GM23248 (cell line): ENCODE data around the gene RNF186. TPM values are rescaled to one million over a fixed set of nuclear protein-coding genes. Genes with fewer than 3 reads are reported as not detected.

ENCODE experiments used
- DNase-seq: peaks from one replicate; pipeline ENCODE4 v3.0.0-alpha.2; 2015
- H2AFZ ChIP-seq: fragments of 200-600 bp; sonication (generic); 2 replicates; pipeline ENCODE4 v1.6.1; 2016; ENCODE audit warnings: antibody characterized with exemption
- H3F3A ChIP-seq: fragments of 200-600 bp; sonication (generic); 2 replicates; pipeline ENCODE4 v1.6.1; 2016; ENCODE audit warnings: mild to moderate bottlenecking, antibody characterized with exemption, mixed run types; ENCODE audit not compliant: insufficient read depth
- H3K27ac ChIP-seq: fragments of 200-600 bp; sonication (generic); 2 replicates; pipeline ENCODE4 v1.5.1; 2016; ENCODE audit warnings: mild to moderate bottlenecking
- H3K27me3 ChIP-seq: fragments of 200-600 bp; sonication (generic); replicated peaks from 2 replicates; pipeline ENCODE4 v1.6.1; 2016; ENCODE audit warnings: mild to moderate bottlenecking; ENCODE audit not compliant: insufficient read depth
- H3K36me3 ChIP-seq: fragments of 200-600 bp; sonication (generic); 2 replicates; pipeline ENCODE4 v1.6.1; 2016; ENCODE audit warnings: low read depth, mild to moderate bottlenecking
- H3K4me1 ChIP-seq: fragments of 200-600 bp; sonication (generic); 2 replicates; pipeline ENCODE4 v1.6.1; 2016; ENCODE audit warnings: mild to moderate bottlenecking; ENCODE audit not compliant: insufficient read depth
- H3K4me2 ChIP-seq: fragments of 200-600 bp; sonication (generic); one replicate; pipeline ENCODE4 v1.6.1; 2016; ENCODE audit warnings: mild to moderate bottlenecking; ENCODE audit not compliant: unreplicated experiment
- H3K4me3 ChIP-seq: fragments of 200-600 bp; sonication (generic); 2 replicates; pipeline ENCODE4 v1.5.1; 2016; ENCODE audit warnings: mild to moderate bottlenecking
- H3K79me2 ChIP-seq: fragments of 200-600 bp; sonication (generic); 2 replicates; pipeline ENCODE4 v1.6.1; 2016; ENCODE audit warnings: mild to moderate bottlenecking; ENCODE audit not compliant: insufficient read depth
- H3K9ac ChIP-seq: fragments of 200-600 bp; sonication (generic); 2 replicates; pipeline ENCODE4 v1.6.1; 2016; ENCODE audit warnings: mild to moderate bottlenecking
- H3K9me2 ChIP-seq: fragments of 200-600 bp; sonication (generic); 2 replicates; pipeline ENCODE4 v1.6.1; 2016; ENCODE audit warnings: mixed run types, mild to moderate bottlenecking, moderate library complexity; ENCODE audit not compliant: insufficient read depth
- H3K9me3 ChIP-seq: fragments of 200-600 bp; sonication (generic); one replicate; pipeline ENCODE4 v1.6.1; 2017; ENCODE audit warnings: low read depth
- H4K20me1 ChIP-seq: fragments of 200-600 bp; sonication (generic); 2 replicates; pipeline ENCODE4 v1.6.0; 2016; ENCODE audit not compliant: insufficient read depth
- EZH2 ChIP-seq: fragments of 200-600 bp; sonication (generic); IDR thresholded peaks from 2 replicates; pipeline ENCODE4 v1.6.1; 2018; ENCODE audit warnings: antibody characterized with exemption, mild to moderate bottlenecking; ENCODE audit not compliant: insufficient read depth, poor library complexity, severe bottlenecking
- EZH2phosphoT487 ChIP-seq: fragments of 200-600 bp; sonication (generic); IDR thresholded peaks from 2 replicates; pipeline ENCODE4 v1.6.1; 2018; ENCODE audit warnings: antibody characterized with exemption, moderate library complexity, mild to moderate bottlenecking, low read depth; ENCODE audit not compliant: insufficient read depth
- WGBS, 2 experiments: methylation state at CpG; one replicate each; pipeline ENCODE4 v1.1.6; 2015 to 2017; ENCODE audit warnings: low lambda C conversion rate in 2 of 2, low coverage in 1 of 2; ENCODE audit errors: missing lambda C conversion rate in 2 of 2; 5-methylcytosine and 5-hydroxymethylcytosine counted together
- in situ Hi-C: fragments of 300-500 bp; cut with MboI; formaldehyde crosslinking; loops from 2 replicates; pipeline ENCODE4 v1.15.0; 2020
- polyA plus RNA-seq: library from polyadenylated mRNA; unstranded; fragments of >200 nt; fragmentation: Nextera tagmentation; extraction: Ambion mirVana; gene quantifications from 2 replicates; pipeline ENCODE4 v1.2.1, GENCODE V29; 2016
- total RNA-seq: library from RNA; depleted of rRNA; stranded (reverse); fragments of >200 nt; shearing (Covaris generic); gene quantifications from 2 replicates; pipeline ENCODE4 v1.2.3, GENCODE V29; 2014

The RNF186 gene
- total and polyA plus RNA-seq, 2 experiments from 2014 or later, result not detected

DNA sequence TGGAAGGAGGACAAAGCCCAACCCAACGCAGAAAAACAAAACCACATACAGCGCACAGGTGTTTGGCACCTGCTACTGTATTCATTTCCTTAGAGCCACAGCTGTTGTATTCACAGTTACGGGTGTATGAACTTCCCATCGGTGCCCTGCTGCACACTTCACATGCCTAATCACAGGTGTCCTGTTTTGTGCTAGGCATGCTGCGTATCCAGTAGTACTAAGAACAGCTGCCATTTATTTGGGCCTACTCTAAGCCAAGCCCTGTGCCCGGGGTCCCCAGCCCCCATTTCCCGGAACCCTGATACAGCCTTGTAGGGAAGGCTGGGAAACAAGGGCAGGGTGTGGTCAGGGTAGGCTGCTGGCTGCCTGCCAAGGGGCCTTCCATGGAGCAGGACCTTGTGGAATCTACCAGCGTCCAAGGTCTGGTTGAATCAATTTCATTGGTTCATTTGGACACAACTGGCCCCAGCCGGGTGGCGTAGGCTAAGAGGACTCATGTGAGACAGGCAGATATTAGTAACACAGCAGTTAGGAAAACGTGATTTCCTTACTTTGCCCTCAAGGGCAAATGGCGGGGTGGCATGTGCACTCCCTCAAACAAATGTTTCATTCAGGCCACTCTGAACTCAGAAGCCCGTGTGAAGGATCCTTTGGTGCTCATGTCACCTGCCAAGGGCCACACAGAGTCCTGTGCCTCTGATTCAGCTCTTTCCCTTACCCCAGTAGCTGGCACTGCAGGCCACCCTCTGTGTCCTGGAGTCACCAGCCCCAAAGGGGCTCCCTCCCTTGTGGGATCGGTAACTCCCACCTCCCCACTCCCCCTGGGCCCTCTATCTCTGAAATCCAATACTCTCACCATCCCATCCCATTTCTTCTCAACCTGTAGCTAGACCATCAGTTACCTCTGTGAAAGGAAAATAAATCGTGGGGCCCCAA is 986 bp upstream of the RNF186 start:
- 61 to 70% methylated on average over 15 of the region's 15 CpGs for WGBS, 2 experiments

DNA sequence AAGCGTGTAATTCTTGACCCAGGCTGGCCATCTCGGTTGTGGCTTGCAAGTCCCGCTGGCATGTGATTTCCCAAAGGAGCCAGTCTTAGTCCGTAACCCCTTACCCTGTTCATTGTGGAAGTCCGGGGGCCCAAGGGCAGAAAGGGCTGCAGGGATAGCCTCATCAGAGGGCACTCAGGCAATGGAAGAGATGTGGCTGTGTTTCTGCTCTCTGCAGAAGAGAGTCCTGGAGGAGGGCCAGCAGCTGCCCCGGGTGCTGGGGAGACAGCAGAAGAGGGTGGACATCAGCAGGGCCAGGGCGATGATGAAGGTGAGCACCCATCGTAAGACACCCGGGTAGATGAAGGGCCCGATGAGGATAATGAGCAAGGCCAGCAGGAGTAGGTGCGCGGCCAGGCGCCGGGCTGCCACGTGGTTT is 830 bp downstream of the RNF186 start:
- no peak overlapping the region for H3K4me3 ChIP-seq
- H3K79me2 ChIP-seq, result no peaks in the 10 kb centered on the region
- DNase-seq, result no peak
- no peaks in the 10 kb centered on the region for H3K27me3 ChIP-seq
- H4K20me1 ChIP-seq, result no peaks in the 10 kb centered on the region
- no peak overlapping the region for H2AFZ ChIP-seq
- H3K9ac ChIP-seq, result no peak overlapping the region
- H3K9me3 ChIP-seq, result no peaks in the 10 kb centered on the region
- no peak for TF ChIP-seq EZH2
- H3K4me2 ChIP-seq, result no peak overlapping the region
- in situ Hi-C loops, result no loop called here
- no peak overlapping the region for H3K27ac ChIP-seq
- no peaks in the 10 kb centered on the region for H3K9me2 ChIP-seq
- H3K4me1 ChIP-seq, result no peaks in the 10 kb centered on the region
- WGBS, 2 experiments, result 84 to 85% methylated on average over 15 of the region's 15 CpGs
- no peaks in the 10 kb centered on the region for H3K36me3 ChIP-seq
- no peaks in the 10 kb centered on the region for H3F3A ChIP-seq

More for the DNA sequence above, 986 bp upstream of the RNF186 start:
- H3K4me2 ChIP-seq, result no peak overlapping the region
- no peaks in the 10 kb centered on the region for H3K79me2 ChIP-seq
- H3K4me3 ChIP-seq, result no peak overlapping the region
- H3K9me3 ChIP-seq, result no peaks in the 10 kb centered on the region
- H2AFZ ChIP-seq, result no peak overlapping the region
- no peaks in the 10 kb centered on the region for H3K36me3 ChIP-seq
- H4K20me1 ChIP-seq, result no peaks in the 10 kb centered on the region
- H3F3A ChIP-seq, result no peaks in the 10 kb centered on the region
- no peaks in the 10 kb centered on the region for H3K27me3 ChIP-seq
- no peak for TF ChIP-seq EZH2
- H3K4me1 ChIP-seq, result no peaks in the 10 kb centered on the region
- no peak overlapping the region for H3K27ac ChIP-seq
- no peak overlapping the region for H3K9ac ChIP-seq
- no peaks in the 10 kb centered on the region for H3K9me2 ChIP-seq
- no peak for DNase-seq
- in situ Hi-C loops, result no loop called here

DNA sequence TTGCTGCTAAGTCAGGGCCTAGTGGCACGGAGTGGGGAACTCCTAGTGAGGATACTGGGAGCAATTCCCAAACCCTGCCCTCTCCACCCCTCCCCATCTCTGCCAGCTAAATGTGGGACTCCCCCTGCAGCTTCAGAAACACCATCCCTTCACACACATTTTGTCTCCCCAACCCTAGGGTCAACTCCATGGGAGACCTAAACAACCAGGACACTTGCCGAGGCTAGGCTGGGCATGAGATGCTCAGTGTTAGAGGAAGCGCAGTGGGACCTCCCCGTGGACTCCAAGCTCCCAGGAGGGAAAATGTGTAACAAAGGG is 1.5 kb downstream of the RNF186 start:
- H3K36me3 ChIP-seq, result no peaks in the 10 kb centered on the region
- H4K20me1 ChIP-seq, result no peaks in the 10 kb centered on the region
- H3K27me3 ChIP-seq, result no peaks in the 10 kb centered on the region
- TF ChIP-seq EZH2, result no peak
- no peak for TF ChIP-seq EZH2phosphoT487
- H3K9me2 ChIP-seq, result no peaks in the 10 kb centered on the region
- H3F3A ChIP-seq, result no peaks in the 10 kb centered on the region
- in situ Hi-C loops, result no loop called here
- WGBS, 2 experiments, result 71 to 73% methylated on average over 4 of the region's 4 CpGs
- no peaks in the 10 kb centered on the region for H3K4me1 ChIP-seq
- H3K79me2 ChIP-seq, result no peaks in the 10 kb centered on the region
- no peak overlapping the region for H3K27ac ChIP-seq
- H3K9me3 ChIP-seq, result no peaks in the 10 kb centered on the region
- no peak overlapping the region for H3K4me2 ChIP-seq
- H3K9ac ChIP-seq, result no peak overlapping the region
- H3K4me3 ChIP-seq, result no peak overlapping the region
- H2AFZ ChIP-seq, result no peak overlapping the region
- DNase-seq, result no peak

DNA sequence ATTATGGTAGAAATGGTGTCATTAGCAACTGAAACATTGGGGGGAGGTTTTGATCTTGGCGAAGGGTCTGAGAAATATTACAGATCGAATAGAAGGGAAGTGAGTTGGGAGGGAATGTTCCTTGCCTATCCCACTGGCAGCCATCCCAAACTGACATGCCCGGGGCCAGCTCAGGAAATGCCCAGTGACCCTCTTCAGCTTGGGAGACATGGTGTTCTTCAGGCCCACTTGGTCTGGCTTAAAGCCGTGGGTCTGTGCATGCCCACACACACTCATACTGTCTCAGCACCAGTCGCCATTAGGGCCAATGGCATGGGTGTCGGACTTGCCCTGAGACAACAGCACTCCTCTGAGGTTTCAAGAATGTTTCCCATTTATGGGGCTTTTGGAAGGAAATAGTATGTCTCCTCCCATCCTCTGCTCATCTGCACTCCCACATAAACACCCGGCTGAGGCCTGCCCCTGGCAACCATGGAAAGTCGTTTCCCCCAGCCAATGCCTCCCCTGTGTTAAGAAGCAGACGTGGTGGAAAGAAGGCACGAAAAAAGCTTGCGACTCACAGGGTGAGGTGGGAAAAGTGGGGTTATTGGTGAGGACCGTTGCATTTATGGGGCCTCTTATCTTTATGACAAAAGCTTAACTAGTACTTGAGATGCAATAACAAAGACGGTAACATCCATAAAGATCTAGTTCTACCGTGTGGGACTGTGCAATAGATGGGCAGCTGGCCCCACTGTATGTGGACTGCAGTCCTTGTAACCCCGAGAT is 2.0 kb downstream of the RNF186 start:
- Histone ChIP-seq H2AFZ (no peak overlapping the region), H3K9ac (no peak overlapping the region), H3K9me3 (no peaks in the 10 kb centered on the region), H3K36me3 (no peaks in the 10 kb centered on the region), H3K27me3 (no peaks in the 10 kb centered on the region), H3K9me2 (no peaks in the 10 kb centered on the region), H3F3A (no peaks in the 10 kb centered on the region), H3K27ac (no peak overlapping the region), H4K20me1 (no peaks in the 10 kb centered on the region), H3K4me3 (no peak overlapping the region), H3K4me1 (no peaks in the 10 kb centered on the region), H3K4me2 (no peak overlapping the region), H3K79me2 (no peaks in the 10 kb centered on the region)
- no peak for TF ChIP-seq EZH2
- no peak for TF ChIP-seq EZH2phosphoT487
- WGBS, 2 experiments, result 64 to 67% methylated on average over 15 of the region's 15 CpGs
- in situ Hi-C loops, result no loop called here
- DNase-seq, result no peak
